Measurements from ENCODE around the gene UNC5B. TPM values are rescaled to one million over a fixed set of nuclear protein-coding genes. Genes with fewer than 3 reads are reported as not detected.

The UNC5B gene
- total RNA-seq, 1 donor from 2014 or later: 6.3 TPM

GRCh38 chr10:71278691-71279588, 66.6 kb downstream of the UNC5B start:
- Histone ChIP-seq H3K9ac (ENCODE audit: low read depth in 1 of 3, low read length in 3 of 3) (no peak overlapping the region), H3K4me1 (ENCODE audit: control insufficient read depth in 3 of 3, insufficient read depth in 3 of 3, low read length in 3 of 3) (peaks cover 0 to 6% (median 6%) of the 10 kb centered on the region in 3 donors)

GRCh38 chr10:71279590-71280170, 67.3 kb downstream of the UNC5B start:
- Histone ChIP-seq H3K4me1 (ENCODE audit: control insufficient read depth in 3 of 3, insufficient read depth in 3 of 3, low read length in 3 of 3) (peaks cover 0 to 6% (median 4%) of the 10 kb centered on the region in 3 donors), H3K27ac (ENCODE audit: low read depth, low read length) (no peak overlapping the region), H3K27me3 (ENCODE audit: control insufficient read depth in 3 of 3, insufficient read depth in 3 of 3, low read length in 3 of 3) (no peaks in the 10 kb centered on the region), H3K9ac (ENCODE audit: low read depth in 1 of 3, low read length in 3 of 3) (no peak overlapping the region), H3K4me3 (ENCODE audit: low read length in 3 of 3) (no peak overlapping the region), H3K9me3 (ENCODE audit: control insufficient read depth in 3 of 3, low read length in 3 of 3) (no peaks in the 10 kb centered on the region), H3K36me3 (ENCODE audit: control insufficient read depth in 3 of 3, insufficient read depth in 3 of 3, low read length in 3 of 3) (peaks cover 0 to 3% (median 2%) of the 10 kb centered on the region in 3 donors)

More at GRCh38 chr10:71278691-71279588, 66.6 kb downstream of the UNC5B start:
- no peak overlapping the region for H3K27ac ChIP-seq (ENCODE audit: low read depth, low read length)
- H3K36me3 ChIP-seq (ENCODE audit: control insufficient read depth in 3 of 3, insufficient read depth in 3 of 3, low read length in 3 of 3): peaks cover 0 to 3% (median 2%) of the 10 kb centered on the region in 3 donors
- H3K4me3 ChIP-seq (ENCODE audit: low read length in 3 of 3): no peak overlapping the region
- no peaks in the 10 kb centered on the region for H3K9me3 ChIP-seq (ENCODE audit: control insufficient read depth in 3 of 3, low read length in 3 of 3)
- H3K27me3 ChIP-seq (ENCODE audit: control insufficient read depth in 3 of 3, insufficient read depth in 3 of 3, low read length in 3 of 3): no peaks in the 10 kb centered on the region

GRCh38 chr10:71280216-71280615, 67.8 kb downstream of the UNC5B start:
- no peak overlapping the region for H3K9ac ChIP-seq (ENCODE audit: low read depth in 1 of 3, low read length in 3 of 3)
- H3K4me3 ChIP-seq (ENCODE audit: low read length in 3 of 3): no peak overlapping the region
- peaks cover 0 to 3% (median 2%) of the 10 kb centered on the region in 3 donors for H3K4me1 ChIP-seq (ENCODE audit: control insufficient read depth in 3 of 3, insufficient read depth in 3 of 3, low read length in 3 of 3)
- H3K27ac ChIP-seq (ENCODE audit: low read depth, low read length): no peak overlapping the region
- peaks cover 0 to 3% (median 2%) of the 10 kb centered on the region in 3 donors for H3K36me3 ChIP-seq (ENCODE audit: control insufficient read depth in 3 of 3, insufficient read depth in 3 of 3, low read length in 3 of 3)
- no peaks in the 10 kb centered on the region for H3K27me3 ChIP-seq (ENCODE audit: control insufficient read depth in 3 of 3, insufficient read depth in 3 of 3, low read length in 3 of 3)
- no peaks in the 10 kb centered on the region for H3K9me3 ChIP-seq (ENCODE audit: control insufficient read depth in 3 of 3, low read length in 3 of 3)

GRCh38 chr10:71280825-71281224, 68.5 kb downstream of the UNC5B start:
- H3K36me3 ChIP-seq (ENCODE audit: control insufficient read depth in 3 of 3, insufficient read depth in 3 of 3, low read length in 3 of 3): peaks cover 0 to 5% (median 5%) of the 10 kb centered on the region in 3 donors
- no peaks in the 10 kb centered on the region for H3K27me3 ChIP-seq (ENCODE audit: control insufficient read depth in 3 of 3, insufficient read depth in 3 of 3, low read length in 3 of 3)
- no peak overlapping the region for H3K27ac ChIP-seq (ENCODE audit: low read depth, low read length)
- no peaks in the 10 kb centered on the region for H3K9me3 ChIP-seq (ENCODE audit: control insufficient read depth in 3 of 3, low read length in 3 of 3)
- no peak overlapping the region for H3K9ac ChIP-seq (ENCODE audit: low read depth in 1 of 3, low read length in 3 of 3)
- no peaks in the 10 kb centered on the region for H3K4me1 ChIP-seq (ENCODE audit: control insufficient read depth in 3 of 3, insufficient read depth in 3 of 3, low read length in 3 of 3)
- no peak overlapping the region for H3K4me3 ChIP-seq (ENCODE audit: low read length in 3 of 3)

GRCh38 chr10:71281646-71282322, 69.4 kb downstream of the UNC5B start:
- Histone ChIP-seq H3K9me3 (ENCODE audit: control insufficient read depth in 3 of 3, low read length in 3 of 3) (no peaks in the 10 kb centered on the region), H3K27me3 (ENCODE audit: control insufficient read depth in 3 of 3, insufficient read depth in 3 of 3, low read length in 3 of 3) (no peaks in the 10 kb centered on the region), H3K27ac (ENCODE audit: low read depth, low read length) (no peak overlapping the region), H3K36me3 (ENCODE audit: control insufficient read depth in 3 of 3, insufficient read depth in 3 of 3, low read length in 3 of 3) (peaks cover 0 to 7% (median 5%) of the 10 kb centered on the region in 3 donors), H3K4me3 (ENCODE audit: low read length in 3 of 3) (no peak overlapping the region), H3K9ac (ENCODE audit: low read depth in 1 of 3, low read length in 3 of 3) (no peak overlapping the region), H3K4me1 (ENCODE audit: control insufficient read depth in 3 of 3, insufficient read depth in 3 of 3, low read length in 3 of 3) (no peaks in the 10 kb centered on the region)

GRCh38 chr10:71282323-71282680, 69.9 kb downstream of the UNC5B start:
- H3K9me3 ChIP-seq (ENCODE audit: control insufficient read depth in 3 of 3, low read length in 3 of 3): no peaks in the 10 kb centered on the region

GRCh38 chr10:71283410-71283809, 71.0 kb downstream of the UNC5B start:
- no peaks in the 10 kb centered on the region for H3K9me3 ChIP-seq (ENCODE audit: control insufficient read depth in 3 of 3, low read length in 3 of 3)
- H3K27me3 ChIP-seq (ENCODE audit: control insufficient read depth in 3 of 3, insufficient read depth in 3 of 3, low read length in 3 of 3): no peaks in the 10 kb centered on the region
- peaks cover 5 to 11% (median 7%) of the 10 kb centered on the region in 3 donors for H3K36me3 ChIP-seq (ENCODE audit: control insufficient read depth in 3 of 3, insufficient read depth in 3 of 3, low read length in 3 of 3)
- no peak overlapping the region for H3K4me3 ChIP-seq (ENCODE audit: low read length in 3 of 3)
- no peak overlapping the region for H3K9ac ChIP-seq (ENCODE audit: low read depth in 1 of 3, low read length in 3 of 3)
- no peaks in the 10 kb centered on the region for H3K4me1 ChIP-seq (ENCODE audit: control insufficient read depth in 3 of 3, insufficient read depth in 3 of 3, low read length in 3 of 3)
- no peak overlapping the region for H3K27ac ChIP-seq (ENCODE audit: low read depth, low read length)

More at GRCh38 chr10:71282323-71282680, 69.9 kb downstream of the UNC5B start:
- Histone ChIP-seq H3K27me3 (ENCODE audit: control insufficient read depth in 3 of 3, insufficient read depth in 3 of 3, low read length in 3 of 3) (no peaks in the 10 kb centered on the region), H3K36me3 (ENCODE audit: control insufficient read depth in 3 of 3, insufficient read depth in 3 of 3, low read length in 3 of 3) (peaks cover 0 to 7% (median 5%) of the 10 kb centered on the region in 3 donors), H3K9ac (ENCODE audit: low read depth in 1 of 3, low read length in 3 of 3) (no peak overlapping the region), H3K27ac (ENCODE audit: low read depth, low read length) (no peak overlapping the region), H3K4me3 (ENCODE audit: low read length in 3 of 3) (no peak overlapping the region), H3K4me1 (ENCODE audit: control insufficient read depth in 3 of 3, insufficient read depth in 3 of 3, low read length in 3 of 3) (no peaks in the 10 kb centered on the region)

- no peaks in the 10 kb centered on the region for H3K27me3 ChIP-seq (ENCODE audit: control insufficient read depth in 3 of 3, insufficient read depth in 3 of 3, low read length in 3 of 3)
- peaks cover 5 to 11% (median 7%) of the 10 kb centered on the region in 3 donors for H3K36me3 ChIP-seq (ENCODE audit: control insufficient read depth in 3 of 3, insufficient read depth in 3 of 3, low read length in 3 of 3)
- no peaks in the 10 kb centered on the region for H3K9me3 ChIP-seq (ENCODE audit: control insufficient read depth in 3 of 3, low read length in 3 of 3)
- no peak overlapping the region for H3K27ac ChIP-seq (ENCODE audit: low read depth, low read length)
- no peak overlapping the region for H3K4me3 ChIP-seq (ENCODE audit: low read length in 3 of 3)
- H3K9ac ChIP-seq (ENCODE audit: low read depth in 1 of 3, low read length in 3 of 3): no peak overlapping the region
- no peaks in the 10 kb centered on the region for H3K4me1 ChIP-seq (ENCODE audit: control insufficient read depth in 3 of 3, insufficient read depth in 3 of 3, low read length in 3 of 3)
Observed at GRCh38 chr10:71283876-71284275, 71.5 kb downstream of the UNC5B start.

- H3K27me3 ChIP-seq (ENCODE audit: control insufficient read depth in 3 of 3, insufficient read depth in 3 of 3, low read length in 3 of 3): no peaks in the 10 kb centered on the region
- no peak overlapping the region for H3K9ac ChIP-seq (ENCODE audit: low read depth in 1 of 3, low read length in 3 of 3)
- no peaks in the 10 kb centered on the region for H3K4me1 ChIP-seq (ENCODE audit: control insufficient read depth in 3 of 3, insufficient read depth in 3 of 3, low read length in 3 of 3)
- no peaks in the 10 kb centered on the region for H3K9me3 ChIP-seq (ENCODE audit: control insufficient read depth in 3 of 3, low read length in 3 of 3)
- peaks cover 5 to 11% (median 7%) of the 10 kb centered on the region in 3 donors for H3K36me3 ChIP-seq (ENCODE audit: control insufficient read depth in 3 of 3, insufficient read depth in 3 of 3, low read length in 3 of 3)
- H3K4me3 ChIP-seq (ENCODE audit: low read length in 3 of 3): no peak overlapping the region
- no peak overlapping the region for H3K27ac ChIP-seq (ENCODE audit: low read depth, low read length)
Observed at GRCh38 chr10:71284544-71285179, 72.3 kb downstream of the UNC5B start.

Data from skeletal muscle tissue (tissue), 4 donors.